ENCODE measurements around the gene EML4. TPM values are rescaled to one million over a fixed set of nuclear protein-coding genes. Genes with fewer than 3 reads are reported as not detected.

The EML4 gene
- total and polyA plus RNA-seq, 2 of the 13 experiments (the other 11 are each of a cell fraction or from before 2014, with no cell fraction given), result 243 to 476 TPM

- TF ChIP-seq IKZF5 (CRISPR knock-in tag; IDR thresholded peaks at IDR 0.05), result no peak; the same call in 1 of the 2 replicates
- TF ChIP-seq ZNF792 (CRISPR knock-in tag; IDR thresholded peaks at IDR 0.05), result no peak
- TF ChIP-seq ZKSCAN5 (CRISPR knock-in tag; IDR thresholded peaks at IDR 0.05), result no peak
- no peak for TF ChIP-seq GABPA (IDR thresholded peaks at IDR 0.05; ENCODE audit: low read depth, low read length)
- TF ChIP-seq GABPA (CRISPR knock-in tag; IDR thresholded peaks at IDR 0.05; ENCODE audit: low read depth), result no peak
- TF ChIP-seq U2AF1 (optimal IDR thresholded peaks at IDR 0.05; ENCODE audit: low read depth, low read length), result no peak
- no peak for TF ChIP-seq ZNF746 (CRISPR knock-in tag; IDR thresholded peaks at IDR 0.05)
- TF ChIP-seq THYN1 (CRISPR knock-in tag; IDR thresholded peaks at IDR 0.05; ENCODE audit: borderline replicate concordance, low read depth), result no peak
- no peak for TF ChIP-seq MATR3 (CRISPR knock-in tag; IDR thresholded peaks at IDR 0.05)
- TF ChIP-seq ZNF160 (CRISPR knock-in tag; IDR thresholded peaks at IDR 0.05), result no peak
- TF ChIP-seq ZNF251 (CRISPR knock-in tag; IDR thresholded peaks at IDR 0.05), result no peak
- no peak for TF ChIP-seq KLF16 (CRISPR knock-in tag; IDR thresholded peaks at IDR 0.05)
- no peak for TF ChIP-seq PHF21A (CRISPR knock-in tag; IDR thresholded peaks at IDR 0.05)
- TF ChIP-seq ZNF766 (CRISPR knock-in tag; IDR thresholded peaks at IDR 0.05; ENCODE audit: borderline replicate concordance), result no peak
- TF ChIP-seq ZNF44 (CRISPR knock-in tag; IDR thresholded peaks at IDR 0.05), result no peak
- TF ChIP-seq GABPB1 (CRISPR knock-in tag; IDR thresholded peaks at IDR 0.05), result 0 out of 2 replicates have a peak, but pooled peaks have one; percentile 18
- TF ChIP-seq MAFF (IDR thresholded peaks at IDR 0.05; ENCODE audit: low read depth, low read length), result no peak
- no peak for TF ChIP-seq ELK4 (CRISPR knock-in tag; IDR thresholded peaks at IDR 0.05; ENCODE audit: borderline replicate concordance)
- no peak for TF ChIP-seq SOX13 (IDR thresholded peaks at IDR 0.05)
- TF ChIP-seq SOX13 (CRISPR knock-in tag; conservative IDR thresholded peaks at IDR 0.05 in 1 of 2, IDR thresholded peaks at IDR 0.05 in 1 of 2), result no peak
- TF ChIP-seq AKAP8 (CRISPR knock-in tag; IDR thresholded peaks at IDR 0.05), result 0 out of 2 replicates have a peak, but pooled peaks have one; percentile 31
- no peak for TF ChIP-seq ATF4 (CRISPR knock-in tag; IDR thresholded peaks at IDR 0.05)
- no peak for TF ChIP-seq ZNF879 (CRISPR knock-in tag; IDR thresholded peaks at IDR 0.05)
- TF ChIP-seq DNMT3B (CRISPR knock-in tag; conservative IDR thresholded peaks at IDR 0.05), result no peak
- TF ChIP-seq BATF2 (CRISPR knock-in tag; IDR thresholded peaks at IDR 0.05), result no peak
- no peak for TF ChIP-seq CC2D1A (CRISPR knock-in tag; IDR thresholded peaks at IDR 0.05)
- TF ChIP-seq ZNF558 (CRISPR knock-in tag; IDR thresholded peaks at IDR 0.05; ENCODE audit: borderline replicate concordance), result no peak
- no peak for TF ChIP-seq ZNF282 (IDR thresholded peaks at IDR 0.05; ENCODE audit: partially characterized antibody)
- no peak for TF ChIP-seq SETDB1 (CRISPR knock-in tag; IDR thresholded peaks at IDR 0.05; ENCODE audit: borderline replicate concordance)
Measured at GRCh38 chr2:42342795-42343241, 173.7 kb downstream of the EML4 start (continued).

All from HepG2 (cell line).